Transverse colon (tissue), 4 donors: ENCODE results near the gene ST6GAL2.

Source experiments
- CTCF ChIP-seq, 5 experiments: fragments of 200-600 bp in 3 of 5; fragments of 450-650 bp in 2 of 5; sonication (generic) in 3 of 5; IDR thresholded peaks; 1 replicate in 2 of 5; 2 replicates in 3 of 5; pipeline ENCODE4 v1.5.1; 2016 to 2017; ENCODE audit warnings: antibody characterized with exemption in 5 of 5, inconsistent platforms in 3 of 5, mild to moderate bottlenecking in 2 of 5, moderate library complexity in 1 of 5
- POLR2AphosphoS5 ChIP-seq, 3 donors: sonication (generic); formaldehyde crosslinking; IDR thresholded peaks; one replicate each; pipeline ENCODE4 v1.6.1; 2016; ENCODE audit warnings: antibody characterized with exemption in 3 of 3

- TF ChIP-seq POLR2AphosphoS5 (IDR thresholded peaks at IDR 0.05) (no peak), CTCF (IDR thresholded peaks at IDR 0.05) (no peak)
Measured at GRCh38 chr2:106866641-106867040, 19.3 kb downstream of the ST6GAL2 start.
